RWPE2 (cell line): ENCODE results near the gene KRT35.

Experiments used
- ATAC-seq: fragments of 200-7000 bp; cut with Tn5 transposase; 3 replicates; pipeline ENCODE4 v1.9.1; 2021; ENCODE audit warnings: low read depth
- DNase-seq: peaks from one replicate; pipeline ENCODE4 v3.0.0-alpha.2; 2020; ENCODE audit warnings: low spot score
- H3K27ac ChIP-seq: fragments of 450-650 bp; 2 replicates; pipeline ENCODE4 v1.5.1; 2017; ENCODE audit warnings: mild to moderate bottlenecking; ENCODE audit not compliant: poor library complexity, severe bottlenecking
- H3K27me3 ChIP-seq: fragments of 250-450 bp; sonication (Bioruptor Pico); 2 replicates; pipeline ENCODE4 v1.5.1; 2021; ENCODE audit warnings: mild to moderate bottlenecking, moderate library complexity; ENCODE audit not compliant: insufficient read depth, poor library complexity, severe bottlenecking
- H3K36me3 ChIP-seq: fragments of 250-450 bp; sonication (Bioruptor Pico); 2 replicates; pipeline ENCODE4 v1.5.1; 2020; ENCODE audit warnings: low read depth, mild to moderate bottlenecking, moderate library complexity
- H3K4me1 ChIP-seq: fragments of 250-450 bp; sonication (Bioruptor Pico); 2 replicates; pipeline ENCODE4 v1.5.1; 2021; ENCODE audit warnings: mild to moderate bottlenecking, moderate library complexity; ENCODE audit not compliant: insufficient read depth, poor library complexity, severe bottlenecking
- H3K4me3 ChIP-seq: fragments of 250-450 bp; sonication (Bioruptor Pico); 2 replicates; pipeline ENCODE4 v1.5.1; 2021; ENCODE audit warnings: mild to moderate bottlenecking, moderate library complexity; ENCODE audit not compliant: severe bottlenecking
- H3K9me3 ChIP-seq: fragments of 250-450 bp; sonication (Bioruptor Pico); 2 replicates; pipeline ENCODE4 v1.5.1; 2021; ENCODE audit warnings: mild to moderate bottlenecking, moderate library complexity; ENCODE audit not compliant: severe bottlenecking
- CTCF ChIP-seq: fragments of 450-650 bp; IDR thresholded peaks from one replicate; pipeline ENCODE4 v1.5.1; 2017; ENCODE audit warnings: mild to moderate bottlenecking, moderate library complexity; ENCODE audit not compliant: poor library complexity, severe bottlenecking

Gene KRT35

DNA sequence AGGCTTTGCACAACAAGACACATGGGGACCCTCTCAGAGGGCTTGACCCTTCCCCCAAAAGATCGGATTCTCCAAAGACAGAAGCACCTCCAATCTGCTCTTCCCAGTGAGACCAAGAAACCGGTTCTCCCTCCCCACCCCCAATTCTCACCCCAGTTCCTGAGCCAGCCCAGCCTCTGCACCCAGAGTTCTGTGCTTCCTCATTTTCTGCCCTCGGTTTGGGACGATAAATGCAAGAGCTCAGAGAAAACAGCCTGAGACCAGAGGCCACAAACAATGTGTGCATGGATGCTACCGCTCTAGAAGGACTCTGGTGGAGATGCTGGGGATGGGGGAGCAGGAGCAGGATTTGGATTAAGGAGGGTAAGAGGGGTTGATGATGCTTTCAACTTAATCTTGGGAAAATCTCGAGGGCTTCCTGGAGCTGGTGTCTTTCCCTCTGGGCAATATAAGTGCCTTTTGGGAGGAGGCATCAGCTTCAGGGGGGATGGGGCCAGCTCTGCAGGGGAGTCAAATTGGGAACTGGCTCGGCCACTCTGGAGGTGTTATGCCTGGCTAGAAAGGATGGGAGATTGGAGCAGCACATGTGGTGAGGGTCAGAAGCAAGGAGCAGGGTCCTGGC, 31.7 kb upstream of the KRT35 start:
- no peak overlapping the region for H3K27ac ChIP-seq
- no peaks in the 10 kb centered on the region for H3K27me3 ChIP-seq
- H3K4me1 ChIP-seq, result peaks cover 9% of the 10 kb centered on the region
- no peaks in the 10 kb centered on the region for H3K36me3 ChIP-seq
- no peak overlapping the region for H3K4me3 ChIP-seq
- ATAC-seq (no peak), DNase-seq (no peak)
- TF ChIP-seq CTCF, result no peak
- H3K9me3 ChIP-seq, result no peaks in the 10 kb centered on the region

DNA sequence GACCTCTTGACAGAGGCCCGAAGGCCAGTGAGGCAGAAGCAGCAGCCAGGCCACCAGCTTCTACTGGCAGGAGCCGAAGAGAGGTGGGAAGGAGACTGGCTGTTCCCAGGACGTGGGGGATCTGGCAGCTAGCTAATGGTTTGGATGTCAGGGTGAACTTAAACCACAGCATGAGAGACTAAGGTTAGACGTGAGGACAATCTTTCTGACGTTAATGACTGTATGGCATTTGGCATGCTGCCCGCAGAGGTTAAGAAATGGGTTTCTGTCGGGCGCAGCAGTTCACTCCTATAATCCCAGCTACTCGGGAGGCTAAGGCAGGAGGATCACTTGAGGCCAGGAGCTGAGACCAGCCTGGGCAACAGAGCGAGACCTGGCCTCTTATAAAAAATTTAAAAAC, 30.8 kb upstream of the KRT35 start:
- Histone ChIP-seq H3K27me3 (no peaks in the 10 kb centered on the region), H3K36me3 (no peaks in the 10 kb centered on the region), H3K9me3 (no peaks in the 10 kb centered on the region), H3K4me3 (no peak overlapping the region), H3K27ac (no peak overlapping the region), H3K4me1 (peaks cover 17% of the 10 kb centered on the region)
- no peak for ATAC-seq
- no peak for TF ChIP-seq CTCF
- DNase-seq, result no peak

- ATAC-seq (no peak), DNase-seq (no peak)
- Histone ChIP-seq H3K27ac (no peak overlapping the region), H3K9me3 (no peaks in the 10 kb centered on the region), H3K27me3 (no peaks in the 10 kb centered on the region), H3K36me3 (no peaks in the 10 kb centered on the region), H3K4me3 (no peak overlapping the region), H3K4me1 (peaks cover 23% of the 10 kb centered on the region)
- TF ChIP-seq CTCF, result no peak
Observed at GRCh38 chr17:41511116-41511515, 30.2 kb upstream of the KRT35 start.

- DNase-seq, result no peak
Observed at GRCh38 chr17:41510251-41511065, 29.5 kb upstream of the KRT35 start.

More at GRCh38 chr17:41510251-41511065, 29.5 kb upstream of the KRT35 start:
- H3K27me3 ChIP-seq, result no peaks in the 10 kb centered on the region
- no peak overlapping the region for H3K27ac ChIP-seq
- peaks cover 25% of the 10 kb centered on the region for H3K4me1 ChIP-seq
- no peak overlapping the region for H3K4me3 ChIP-seq
- no peaks in the 10 kb centered on the region for H3K36me3 ChIP-seq
- ATAC-seq, result no peak
- TF ChIP-seq CTCF, result no peak
- H3K9me3 ChIP-seq, result no peaks in the 10 kb centered on the region
